Neuron (in vitro differentiated cells): ENCODE results near the gene RAD18.

Source experiments
- H2AFZ ChIP-seq: one replicate; pipeline ENCODE4 v1.6.1; 2013; ENCODE audit warnings: low read depth, mild to moderate bottlenecking, inconsistent platforms, low read length, moderate library complexity
- H3K27me3 ChIP-seq: one replicate; pipeline ENCODE4 v1.6.1; 2013; ENCODE audit warnings: low read length; ENCODE audit not compliant: insufficient read depth
- H3K36me3 ChIP-seq: one replicate; pipeline ENCODE4 v1.6.1; 2013; ENCODE audit warnings: low read length; ENCODE audit not compliant: insufficient read depth
- H3K4me1 ChIP-seq: one replicate; pipeline ENCODE4 v1.6.1; 2013; ENCODE audit warnings: low read length; ENCODE audit not compliant: insufficient read depth
- H3K4me3 ChIP-seq: 2 replicates; pipeline ENCODE4 v1.5.1; 2013; ENCODE audit warnings: mild to moderate bottlenecking, low read length, moderate library complexity
- H3K9me3 ChIP-seq: one replicate; pipeline ENCODE4 v1.6.1; 2013; ENCODE audit warnings: low read length

Gene RAD18

GRCh38 chr3:8838765-8839423 is 124.4 kb downstream of the RAD18 start:
- Histone ChIP-seq H3K27me3 (no peaks in the 10 kb centered on the region), H3K4me3 (no peak overlapping the region), H2AFZ (no peak overlapping the region), H3K4me1 (no peaks in the 10 kb centered on the region), H3K36me3 (no peaks in the 10 kb centered on the region), H3K9me3 (peaks cover 3% of the 10 kb centered on the region)

- Histone ChIP-seq H3K9me3 (no peaks in the 10 kb centered on the region), H3K4me1 (no peaks in the 10 kb centered on the region), H3K27me3 (no peaks in the 10 kb centered on the region), H2AFZ (no peak overlapping the region), H3K36me3 (no peaks in the 10 kb centered on the region), H3K4me3 (no peak overlapping the region)
Measured at GRCh38 chr3:8838234-8838633, 125.0 kb downstream of the RAD18 start.

GRCh38 chr3:8837162-8837561 is 126.1 kb downstream of the RAD18 start:
- H3K36me3 ChIP-seq = no peaks in the 10 kb centered on the region
- no peaks in the 10 kb centered on the region for H3K4me1 ChIP-seq
- no peak overlapping the region for H2AFZ ChIP-seq
- no peaks in the 10 kb centered on the region for H3K9me3 ChIP-seq
- no peak overlapping the region for H3K4me3 ChIP-seq
- no peaks in the 10 kb centered on the region for H3K27me3 ChIP-seq

- H3K27me3 ChIP-seq = no peaks in the 10 kb centered on the region
Measured at GRCh38 chr3:8836096-8836495, 127.2 kb downstream of the RAD18 start.

GRCh38 chr3:8835385-8835784 is 127.9 kb downstream of the RAD18 start:
- no peaks in the 10 kb centered on the region for H3K36me3 ChIP-seq
- H3K4me1 ChIP-seq = no peaks in the 10 kb centered on the region
- H2AFZ ChIP-seq = no peak overlapping the region
- H3K27me3 ChIP-seq = no peaks in the 10 kb centered on the region
- no peak overlapping the region for H3K4me3 ChIP-seq
- no peaks in the 10 kb centered on the region for H3K9me3 ChIP-seq

More at GRCh38 chr3:8836096-8836495, 127.2 kb downstream of the RAD18 start:
- H3K4me1 ChIP-seq = no peaks in the 10 kb centered on the region
- no peak overlapping the region for H3K4me3 ChIP-seq
- H3K36me3 ChIP-seq = no peaks in the 10 kb centered on the region
- H2AFZ ChIP-seq = no peak overlapping the region
- no peaks in the 10 kb centered on the region for H3K9me3 ChIP-seq

- H3K27me3 ChIP-seq = no peaks in the 10 kb centered on the region
- no peaks in the 10 kb centered on the region for H3K9me3 ChIP-seq
- H2AFZ ChIP-seq = no peak overlapping the region
- H3K36me3 ChIP-seq = no peaks in the 10 kb centered on the region
- no peaks in the 10 kb centered on the region for H3K4me1 ChIP-seq
- no peak overlapping the region for H3K4me3 ChIP-seq
Measured at GRCh38 chr3:8834974-8835373, 128.3 kb downstream of the RAD18 start.

- H2AFZ ChIP-seq = no peak overlapping the region
- no peaks in the 10 kb centered on the region for H3K27me3 ChIP-seq
- no peak overlapping the region for H3K4me3 ChIP-seq
- H3K9me3 ChIP-seq = no peaks in the 10 kb centered on the region
- H3K4me1 ChIP-seq = no peaks in the 10 kb centered on the region
- H3K36me3 ChIP-seq = no peaks in the 10 kb centered on the region
Measured at GRCh38 chr3:8827641-8828040, 135.6 kb downstream of the RAD18 start.
